Spleen (tissue), 11 donors: ENCODE data around the gene RBM12. TPM values are rescaled to one million over a fixed set of nuclear protein-coding genes. Genes with fewer than 3 reads are reported as not detected.

Source experiments
- DNase-seq: peaks from one replicate; pipeline ENCODE4 v3.0.0-alpha.2; 2020
- H3K27ac ChIP-seq, 8 donors: fragments of 200-600 bp; sonication (generic) in 7 of 8; 1 replicate in 4 of 8; 2 replicates in 4 of 8; pipeline versions ENCODE4 v1.5.0 to v1.8.0; 2016 to 2021; ENCODE audit warnings: inconsistent platforms in 4 of 8, mild to moderate bottlenecking in 4 of 8, moderate library complexity in 1 of 8
- H3K27me3 ChIP-seq, 7 donors: fragments of 200-600 bp; sonication (generic) in 6 of 7; replicated peaks in 1 of 7; 1 replicate in 4 of 7; 2 replicates in 3 of 7; pipeline versions ENCODE4 v1.5.0 to v1.8.0; 2016 to 2021; ENCODE audit warnings: inconsistent platforms in 3 of 7, mild to moderate bottlenecking in 1 of 7
- H3K36me3 ChIP-seq, 6 donors: fragments of 200-600 bp; sonication (generic) in 5 of 6; 1 replicate in 4 of 6; 2 replicates in 2 of 6; pipeline versions ENCODE4 v1.5.0 to v1.8.0; 2016 to 2021; ENCODE audit warnings: inconsistent platforms in 2 of 6
- H3K4me1 ChIP-seq, 6 donors: fragments of 200-600 bp; sonication (generic) in 5 of 6; 1 replicate in 3 of 6; 2 replicates in 3 of 6; pipeline versions ENCODE4 v1.5.0 to v1.8.0; 2016 to 2021; ENCODE audit warnings: inconsistent platforms in 3 of 6
- H3K4me3 ChIP-seq, 8 donors: fragments of 200-600 bp; sonication (generic) in 7 of 8; 1 replicate in 4 of 8; 2 replicates in 4 of 8; pipeline versions ENCODE4 v1.5.0 to v1.8.0; 2016 to 2021; ENCODE audit warnings: inconsistent platforms in 4 of 8, mild to moderate bottlenecking in 4 of 8, moderate library complexity in 2 of 8
- H3K9me3 ChIP-seq, 8 donors: fragments of 200-600 bp; sonication (generic) in 7 of 8; 1 replicate in 4 of 8; 2 replicates in 4 of 8; pipeline versions ENCODE4 v1.5.0 to v1.8.0; 2016 to 2021; ENCODE audit warnings: inconsistent platforms in 4 of 8
- CTCF ChIP-seq, 11 experiments: fragments of 200-600 bp in 7 of 11; fragments of 450-650 bp in 4 of 11; sonication (generic) in 4 of 11; IDR thresholded peaks in 8 of 11; conservative IDR thresholded peaks in 3 of 11; 1 replicate in 7 of 11; 2 replicates in 4 of 11; pipeline versions ENCODE4 v1.4.0 to v1.8.0; 2016 to 2021; ENCODE audit warnings: antibody characterized with exemption in 11 of 11, inconsistent platforms in 4 of 11, mild to moderate bottlenecking in 1 of 11
- POLR2A ChIP-seq, 3 donors: fragments of 450-650 bp; IDR thresholded peaks; one replicate each; pipeline ENCODE4 v1.5.1; 2017; ENCODE audit warnings: antibody characterized with exemption in 3 of 3, mild to moderate bottlenecking in 1 of 3
- POLR2AphosphoS5 ChIP-seq, 3 donors: sonication (generic); formaldehyde crosslinking; IDR thresholded peaks; one replicate each; pipeline ENCODE4 v1.5.1; 2017; ENCODE audit warnings: antibody characterized with exemption in 3 of 3
- WGBS, 5 donors: extraction: QIAGEN DNeasy Blood & Tissue Kit in 3 of 5; methylation state at CpG; one replicate each; pipeline versions ENCODE4 v1.1.5 to v1.1.7; 2013 to 2018; 5-methylcytosine and 5-hydroxymethylcytosine counted together
- intact Hi-C: fragments of 100-400 bp; cut with DNase I; formaldehyde crosslinking; loops from one replicate; pipeline ENCODE4 v1.15.0; 2023; ENCODE audit warnings: low total_unique reads
- polyA plus RNA-seq, 3 donors: library from polyadenylated mRNA; stranded (reverse); fragments of 200-250 nt; gene quantifications; one replicate each; pipeline ENCODE4 v1.2.1, GENCODE V29; 2013
- total RNA-seq, 7 donors: library from RNA; depleted of rRNA in 3 of 7; stranded (reverse); fragments of >200 nt in 3 of 7; fragmentation: NEBNext Ultra II Directional in 4 of 7; extraction: Animal tissue kit (Norgen Biotek cat#: 25700) in 4 of 7; gene quantifications; one replicate each; pipeline versions ENCODE4 v1.1.0 to v1.2.1, GENCODE V29; 2016 to 2021
- donor health status: healthy with polysubstance abuse.
- donor health status: DM: no; HTN: no; CAD: no; lungs with moderate emphysema.
- donor health status: DM: no; HTN: no; CAD: no.
- donor health status: Bipolar disorder and iron deficiency.
- donor health status: healthy.
- donor health status: DM: no; HTN: no; CAD: no.
- donor health status: DM: yes; HTN: yes; CAD: no.

The RBM12 gene
- total and polyA plus RNA-seq, 10 donors = 10.6 to 100 (median 51.4) TPM

- Histone ChIP-seq H3K9me3 (no peaks in the 10 kb centered on the region), H3K4me1 (peaks cover 0 to 3% (median 1%) of the 10 kb centered on the region in 6 donors), H3K27me3 (peaks cover 0 to 9% (median 3%) of the 10 kb centered on the region in 7 donors), H3K4me3 (no peak overlapping the region), H3K36me3 (no peaks in the 10 kb centered on the region), H3K27ac (peak overlapping the region in 2 of 8 donors; percentile 55 to 70)
- DNase-seq = no peak
- TF ChIP-seq CTCF (IDR thresholded peaks at IDR 0.05 in 8 of 11, conservative IDR thresholded peaks at IDR 0.05 in 3 of 11) (no peak), POLR2AphosphoS5 (IDR thresholded peaks at IDR 0.05) (no peak), POLR2A (IDR thresholded peaks at IDR 0.05) (no peak)
- intact Hi-C loops = no loop called here
- 76 to 82% (median 78%) methylated on average over 14 of the region's 14 CpGs for WGBS, 5 donors
Observed at GRCh38 chr20:35607003-35607735, 57.5 kb downstream of the RBM12 start.

- H3K9me3 ChIP-seq = no peaks in the 10 kb centered on the region
- H3K27ac ChIP-seq = peak overlapping the region in 2 of 8 donors; percentile 55 to 70
- H3K4me3 ChIP-seq = no peak overlapping the region
- intact Hi-C loops = no loop called here
- WGBS, 5 donors = 83 to 95% (median 90%) methylated on average over 3 to 4 of the region's 4 CpGs
- peak; percentile 43 for DNase-seq
- peaks cover 0 to 19% (median 13%) of the 10 kb centered on the region in 7 donors for H3K27me3 ChIP-seq
- H3K4me1 ChIP-seq = peaks cover 4 to 14% (median 12%) of the 10 kb centered on the region in 6 donors
- no peaks in the 10 kb centered on the region for H3K36me3 ChIP-seq
- no peak for TF ChIP-seq POLR2AphosphoS5 (IDR thresholded peaks at IDR 0.05)
- TF ChIP-seq CTCF (IDR thresholded peaks at IDR 0.05 in 8 of 11, conservative IDR thresholded peaks at IDR 0.05 in 3 of 11) = no peak
- TF ChIP-seq POLR2A (IDR thresholded peaks at IDR 0.05) = no peak
Observed at GRCh38 chr20:35606127-35606526, 58.6 kb downstream of the RBM12 start.

- no peak overlapping the region for H3K4me3 ChIP-seq
- peaks cover 8 to 23% (median 19%) of the 10 kb centered on the region in 6 donors for H3K4me1 ChIP-seq
- peaks cover 0 to 36% (median 23%) of the 10 kb centered on the region in 7 donors for H3K27me3 ChIP-seq
- DNase-seq = peak; percentile 66
- no peaks in the 10 kb centered on the region for H3K36me3 ChIP-seq
- intact Hi-C loops = no loop called here
- TF ChIP-seq POLR2A (IDR thresholded peaks at IDR 0.05) (no peak), CTCF (IDR thresholded peaks at IDR 0.05 in 8 of 11, conservative IDR thresholded peaks at IDR 0.05 in 3 of 11) (peak in 4 of 11 experiments; percentile 14 to 38 (median 26)), POLR2AphosphoS5 (IDR thresholded peaks at IDR 0.05) (no peak)
- no peaks in the 10 kb centered on the region for H3K9me3 ChIP-seq
- H3K27ac ChIP-seq = peak overlapping the region in 1 of 8 donors; percentile 42
- 49 to 61% (median 54%) methylated on average over 3 to 4 of the region's 4 CpGs for WGBS, 5 donors
Observed at GRCh38 chr20:35604449-35604747, 60.3 kb downstream of the RBM12 start.

GRCh38 chr20:35603695-35604448 lies 60.8 kb downstream of the RBM12 start:
- WGBS, 5 donors = 90 to 95% (median 92%) methylated on average over 9 to 11 of the region's 11 CpGs
- Histone ChIP-seq H3K27ac (peak overlapping the region in 1 of 8 donors; percentile 42), H3K27me3 (peaks cover 0 to 42% (median 23%) of the 10 kb centered on the region in 7 donors), H3K4me1 (peaks cover 8 to 23% (median 19%) of the 10 kb centered on the region in 6 donors), H3K4me3 (no peak overlapping the region), H3K36me3 (no peaks in the 10 kb centered on the region), H3K9me3 (no peaks in the 10 kb centered on the region)
- TF ChIP-seq CTCF (IDR thresholded peaks at IDR 0.05 in 8 of 11, conservative IDR thresholded peaks at IDR 0.05 in 3 of 11) (no peak), POLR2AphosphoS5 (IDR thresholded peaks at IDR 0.05) (no peak), POLR2A (IDR thresholded peaks at IDR 0.05) (no peak)
- DNase-seq = peak; percentile 20
- intact Hi-C loops = no loop called here
